ENCODE measurements around the gene CLEC14A. TPM values are rescaled to one million over a fixed set of nuclear protein-coding genes. Genes with fewer than 3 reads are reported as not detected.

The CLEC14A gene
- total RNA-seq, 1 donor from 2014 or later, result 0.17 TPM

- no peak overlapping the region for H3K4me3 Mint-ChIP-seq (ENCODE audit: low read depth)
- no peaks in the 10 kb centered on the region for H3K9me3 Mint-ChIP-seq (ENCODE audit: low read depth)
- DNase-seq (ENCODE audit: low spot score, unreplicated experiment), result no peak
- peaks cover 12% of the 10 kb centered on the region for H3K4me1 Mint-ChIP-seq (ENCODE audit: low read depth)
- TF ChIP-seq CTCF (IDR thresholded peaks at IDR 0.05; ENCODE audit: unreplicated experiment), result no peak
- no peaks in the 10 kb centered on the region for H3K36me3 Mint-ChIP-seq (ENCODE audit: insufficient read depth)
- H3K27me3 Mint-ChIP-seq, result peaks cover 56% of the 10 kb centered on the region
- H3K27ac Mint-ChIP-seq, result no peak overlapping the region
Measured at GRCh38 chr14:38290601-38291188, 34.8 kb upstream of the CLEC14A start.

- Mint-ChIP-seq H3K9me3 (ENCODE audit: low read depth) (peaks cover 3% of the 10 kb centered on the region), H3K27ac (no peak overlapping the region), H3K4me3 (ENCODE audit: low read depth) (no peak overlapping the region), H3K36me3 (ENCODE audit: insufficient read depth) (no peaks in the 10 kb centered on the region), H3K27me3 (peaks cover 48% of the 10 kb centered on the region), H3K4me1 (ENCODE audit: low read depth) (peaks cover 7% of the 10 kb centered on the region)
- no peak for TF ChIP-seq CTCF (IDR thresholded peaks at IDR 0.05; ENCODE audit: unreplicated experiment)
- no peak for DNase-seq (ENCODE audit: low spot score, unreplicated experiment)
Measured at GRCh38 chr14:38286452-38286851, 30.6 kb upstream of the CLEC14A start.

GRCh38 chr14:38285962-38286361, 30.1 kb upstream of the CLEC14A start:
- Mint-ChIP-seq H3K4me1 (ENCODE audit: low read depth) (peaks cover 4% of the 10 kb centered on the region), H3K36me3 (ENCODE audit: insufficient read depth) (no peaks in the 10 kb centered on the region), H3K27me3 (peaks cover 47% of the 10 kb centered on the region), H3K27ac (no peak overlapping the region), H3K4me3 (ENCODE audit: low read depth) (no peak overlapping the region), H3K9me3 (ENCODE audit: low read depth) (peaks cover 3% of the 10 kb centered on the region)
- no peak for DNase-seq (ENCODE audit: low spot score, unreplicated experiment)
- no peak for TF ChIP-seq CTCF (IDR thresholded peaks at IDR 0.05; ENCODE audit: unreplicated experiment)

GRCh38 chr14:38282936-38283335, 27.0 kb upstream of the CLEC14A start:
- no peak for TF ChIP-seq CTCF (IDR thresholded peaks at IDR 0.05; ENCODE audit: unreplicated experiment)
- H3K4me1 Mint-ChIP-seq (ENCODE audit: low read depth), result no peaks in the 10 kb centered on the region
- no peak overlapping the region for H3K27ac Mint-ChIP-seq
- H3K4me3 Mint-ChIP-seq (ENCODE audit: low read depth), result no peak overlapping the region
- peaks cover 3% of the 10 kb centered on the region for H3K9me3 Mint-ChIP-seq (ENCODE audit: low read depth)
- no peaks in the 10 kb centered on the region for H3K36me3 Mint-ChIP-seq (ENCODE audit: insufficient read depth)
- H3K27me3 Mint-ChIP-seq, result peaks cover 29% of the 10 kb centered on the region
- DNase-seq (ENCODE audit: low spot score, unreplicated experiment), result no peak

GRCh38 chr14:38280081-38280480, 24.2 kb upstream of the CLEC14A start:
- no peak overlapping the region for H3K4me3 Mint-ChIP-seq (ENCODE audit: low read depth)
- no peaks in the 10 kb centered on the region for H3K4me1 Mint-ChIP-seq (ENCODE audit: low read depth)
- H3K27ac Mint-ChIP-seq, result no peak overlapping the region
- H3K27me3 Mint-ChIP-seq, result peaks cover 33% of the 10 kb centered on the region
- no peak for TF ChIP-seq CTCF (IDR thresholded peaks at IDR 0.05; ENCODE audit: unreplicated experiment)
- peaks cover 3% of the 10 kb centered on the region for H3K9me3 Mint-ChIP-seq (ENCODE audit: low read depth)
- no peak for DNase-seq (ENCODE audit: low spot score, unreplicated experiment)
- H3K36me3 Mint-ChIP-seq (ENCODE audit: insufficient read depth), result no peaks in the 10 kb centered on the region
